GM15510 (cell line): Measurements from ENCODE around the gene SSH2.

ENCODE experiments used
- POLR2A ChIP-seq: IDR thresholded peaks from 3 replicates; pipeline ENCODE4 v1.6.1; 2011; ENCODE audit warnings: borderline replicate concordance; ENCODE audit not compliant: insufficient read length; ENCODE audit errors: extremely low read depth

Gene SSH2

GRCh38 chr17:29931231-29931932, 1.4 kb upstream of the SSH2 start:
- TF ChIP-seq POLR2A, result no peak

GRCh38 chr17:29930409-29931010, 482 bp upstream of the SSH2 start:
- no peak for TF ChIP-seq POLR2A

GRCh38 chr17:29929006-29929532, 959 bp downstream of the SSH2 start:
- TF ChIP-seq POLR2A, result no peak

- TF ChIP-seq POLR2A, result no peak
These were observed 2.5 kb downstream of the SSH2 start for GRCh38 chr17:29927546-29927945.

- TF ChIP-seq POLR2A, result no peak
These were observed 5.2 kb downstream of the SSH2 start for GRCh38 chr17:29924786-29925185.

GRCh38 chr17:29918922-29919856, 10.8 kb downstream of the SSH2 start:
- TF ChIP-seq POLR2A, result no peak

- no peak for TF ChIP-seq POLR2A
These were observed 12.0 kb downstream of the SSH2 start for GRCh38 chr17:29918016-29918415.

- no peak for TF ChIP-seq POLR2A
These were observed 15.1 kb downstream of the SSH2 start for GRCh38 chr17:29914819-29915537.

GRCh38 chr17:29911641-29912177, 18.3 kb downstream of the SSH2 start:
- no peak for TF ChIP-seq POLR2A

- TF ChIP-seq POLR2A, result no peak
These were observed 20.6 kb downstream of the SSH2 start for GRCh38 chr17:29909236-29910003.

GRCh38 chr17:29906969-29907368, 23.1 kb downstream of the SSH2 start:
- TF ChIP-seq POLR2A, result no peak

GRCh38 chr17:29905879-29906167, 24.2 kb downstream of the SSH2 start:
- TF ChIP-seq POLR2A, result no peak

GRCh38 chr17:29905086-29905878, 24.7 kb downstream of the SSH2 start:
- TF ChIP-seq POLR2A, result no peak

GRCh38 chr17:29903471-29903870, 26.6 kb downstream of the SSH2 start:
- no peak for TF ChIP-seq POLR2A

- no peak for TF ChIP-seq POLR2A
These were observed 37.8 kb downstream of the SSH2 start for GRCh38 chr17:29892201-29892600.
